ENCODE measurements around the gene ATL3. TPM values are rescaled to one million over a fixed set of nuclear protein-coding genes. Genes with fewer than 3 reads are reported as not detected.
"Not testable (repeated sequence)": the region's sequence is repeated elsewhere in the genome, so short reads cannot be mapped to it uniquely, and the experiment has no call there.

The ATL3 gene
- total RNA-seq, 4 donors from 2014 or later = 10.2 to 16.5 (median 12.4) TPM

GRCh38 chr11:63698976-63699733 lies 28.0 kb upstream of the ATL3 start:
- no peaks in the 10 kb centered on the region for H3K9me3 ChIP-seq

GRCh38 chr11:63694596-63694995 lies 23.4 kb upstream of the ATL3 start:
- in situ Hi-C loops (cut with MboI; ENCODE audit: low sequenced_read_pairs in 4 of 4) (no loop called here), intact Hi-C loops (cut with DNase I; ENCODE audit: low total_unique reads) (no loop called here)
- no peaks in the 10 kb centered on the region for H3K27me3 ChIP-seq
- DNase-seq = no peak
- H3K4me1 ChIP-seq = peaks cover 13 to 38% of the 10 kb centered on the region in 2 donors
- H3K4me3 ChIP-seq = no peak overlapping the region
- TF ChIP-seq POLR2A (IDR thresholded peaks at IDR 0.05) (no peak), CTCF (IDR thresholded peaks at IDR 0.05 in 4 of 5, conservative IDR thresholded peaks at IDR 0.05 in 1 of 5) (no peak)
- ATAC-seq = no peak
- no peaks in the 10 kb centered on the region for H3K36me3 ChIP-seq
- H3K9me3 ChIP-seq = no peaks in the 10 kb centered on the region
- no peak overlapping the region for H3K27ac ChIP-seq

More at GRCh38 chr11:63698976-63699733, 28.0 kb upstream of the ATL3 start:
- H3K27ac ChIP-seq = no peak overlapping the region
- TF ChIP-seq POLR2A (IDR thresholded peaks at IDR 0.05) = no peak
- no peak for TF ChIP-seq CTCF (IDR thresholded peaks at IDR 0.05 in 4 of 5, conservative IDR thresholded peaks at IDR 0.05 in 1 of 5)
- ATAC-seq = no peak
- no peak overlapping the region for H3K4me3 ChIP-seq
- H3K4me1 ChIP-seq = peaks cover 6 to 24% of the 10 kb centered on the region in 2 donors
- no peaks in the 10 kb centered on the region for H3K27me3 ChIP-seq
- in situ Hi-C loops (cut with MboI; ENCODE audit: low sequenced_read_pairs in 4 of 4) = no loop called here
- H3K36me3 ChIP-seq = no peaks in the 10 kb centered on the region
- no peak for DNase-seq
- intact Hi-C loops (cut with DNase I; ENCODE audit: low total_unique reads) = no loop called here

GRCh38 chr11:63687845-63688244 lies 16.7 kb upstream of the ATL3 start:
- Histone ChIP-seq H3K4me1 (peaks cover 32 to 70% of the 10 kb centered on the region in 2 donors), H3K36me3 (no peaks in the 10 kb centered on the region), H3K9me3 (no peaks in the 10 kb centered on the region), H3K4me3 (no peak overlapping the region), H3K27me3 (no peaks in the 10 kb centered on the region), H3K27ac (peak overlapping the region in 1 of 4 donors; percentile 37)
- intact Hi-C loops (cut with DNase I; ENCODE audit: low total_unique reads) (no loop called here), in situ Hi-C loops (cut with MboI; ENCODE audit: low sequenced_read_pairs in 4 of 4) (no loop called here)
- ATAC-seq (no peak), DNase-seq (no peak)
- no peak for TF ChIP-seq CTCF (IDR thresholded peaks at IDR 0.05 in 4 of 5, conservative IDR thresholded peaks at IDR 0.05 in 1 of 5)
- no peak for TF ChIP-seq POLR2A (IDR thresholded peaks at IDR 0.05)

GRCh38 chr11:63686926-63687325 lies 15.8 kb upstream of the ATL3 start:
- intact Hi-C loops (cut with DNase I; ENCODE audit: low total_unique reads) (no loop called here), in situ Hi-C loops (cut with MboI; ENCODE audit: low sequenced_read_pairs in 4 of 4) (no loop called here)
- TF ChIP-seq POLR2A (IDR thresholded peaks at IDR 0.05) = no peak
- TF ChIP-seq CTCF (IDR thresholded peaks at IDR 0.05 in 4 of 5, conservative IDR thresholded peaks at IDR 0.05 in 1 of 5) = no peak
- DNase-seq (no peak), ATAC-seq (no peak)
- Histone ChIP-seq H3K27ac (peak overlapping the region; percentile 7 to 55 (median 26)), H3K4me1 (peaks cover 41 to 77% of the 10 kb centered on the region in 2 donors), H3K9me3 (no peaks in the 10 kb centered on the region), H3K4me3 (no peak overlapping the region), H3K27me3 (no peaks in the 10 kb centered on the region), H3K36me3 (no peaks in the 10 kb centered on the region)

- Histone ChIP-seq H3K4me1 (peaks cover 41 to 74% of the 10 kb centered on the region in 2 donors), H3K27ac (peak overlapping the region; percentile 6 to 55 (median 32))
- H3K4me3 ChIP-seq; DNase-seq; ATAC-seq; H3K9me3 ChIP-seq; H3K27me3 ChIP-seq; intact Hi-C loops (cut with DNase I; ENCODE audit: low total_unique reads); in situ Hi-C loops (cut with MboI; ENCODE audit: low sequenced_read_pairs in 4 of 4); H3K36me3 ChIP-seq: not testable (repeated sequence)
These were observed 14.1 kb upstream of the ATL3 start for GRCh38 chr11:63685158-63685721.

All from gastrocnemius medialis (tissue), 4 donors.